HG03575 (cell line): ENCODE data around the gene SLC5A10.
"Not testable (repeated sequence)": the region's sequence is repeated elsewhere in the genome, so short reads cannot be mapped to it uniquely, and the experiment has no call there.

Experiments used
- ATAC-seq: cut with Tn5 transposase; IDR thresholded peaks from one replicate; pipeline ENCODE4 v1.9.1; 2021; ENCODE audit not compliant: unreplicated experiment, insufficient number of reproducible peaks, low FRiP score; ENCODE audit errors: extremely low read depth

The SLC5A10 gene

DNA sequence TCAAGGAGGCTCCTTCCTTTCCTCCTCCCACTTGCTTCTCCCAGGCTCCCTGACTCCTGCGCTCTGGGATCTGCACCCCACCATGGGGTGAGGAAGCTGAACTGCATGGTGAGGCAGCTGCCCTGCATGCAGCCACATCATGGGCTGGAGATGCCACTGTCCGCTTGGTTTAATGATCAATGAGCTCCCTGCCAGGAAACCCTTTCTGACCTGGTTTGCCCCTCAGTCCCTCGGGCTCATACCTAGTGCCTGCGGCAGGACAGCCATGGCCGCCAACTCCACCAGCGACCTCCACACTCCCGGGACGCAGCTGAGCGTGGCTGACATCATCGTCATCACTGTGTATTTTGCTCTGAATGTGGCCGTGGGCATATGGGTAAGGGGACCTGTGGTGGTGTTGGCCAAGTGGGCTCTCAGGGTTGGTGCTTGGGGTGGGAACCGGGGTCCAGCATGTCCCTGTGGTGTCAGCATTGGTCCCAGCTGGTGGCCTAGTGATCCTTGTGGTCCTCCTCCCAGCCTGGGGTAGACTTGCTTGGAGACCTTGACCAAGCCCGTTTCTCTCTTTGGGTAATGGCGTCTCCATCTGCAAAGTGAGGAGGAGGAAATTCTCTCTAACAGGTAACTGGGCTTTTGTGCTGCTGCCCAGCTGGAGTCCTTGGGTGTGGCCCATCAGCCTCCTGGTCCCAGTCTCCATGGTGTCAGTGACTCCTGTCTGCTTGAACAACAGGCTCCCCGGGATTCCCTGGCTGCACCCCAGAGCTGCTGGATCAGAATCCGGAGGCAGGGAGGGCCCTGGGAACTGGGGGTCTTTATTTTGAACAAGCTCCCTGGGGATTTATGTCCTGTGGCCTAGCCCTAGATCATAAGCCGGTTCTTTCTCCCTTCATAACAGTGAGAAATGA is at the start of gene SLC5A10:
TSS of gene SLC5A10 (plus strand) at position 225 of the 902 bp plus-strand sequence. CDS start at position 266, 41 bp downstream.
- no peak for ATAC-seq

GRCh38 chr17:18904482-18904881 is 47.5 kb upstream of the SLC5A10 start:
- ATAC-seq: no peak

DNA sequence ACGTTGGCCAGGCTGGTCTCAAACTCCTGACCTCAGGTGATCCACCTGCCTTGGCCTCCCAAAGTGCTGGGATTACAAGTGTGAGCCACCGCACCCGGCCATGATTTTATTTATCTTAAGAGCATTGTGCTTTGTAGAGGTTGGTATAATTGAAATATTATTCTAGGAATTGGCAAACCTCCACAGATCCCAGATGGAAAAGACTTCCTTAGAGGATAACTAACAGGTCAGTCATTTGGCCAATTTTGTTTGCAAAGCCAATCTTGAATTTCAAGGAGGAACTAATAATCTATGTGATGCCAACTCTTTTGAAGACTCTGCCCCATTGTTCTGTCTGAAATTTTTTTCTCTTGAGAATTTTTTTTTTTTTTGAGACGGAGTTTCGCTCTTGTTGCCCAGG is 46.7 kb upstream of the SLC5A10 start:
- ATAC-seq: no peak

GRCh38 chr17:18910326-18910725 is 41.6 kb upstream of the SLC5A10 start:
- no peak for ATAC-seq

DNA sequence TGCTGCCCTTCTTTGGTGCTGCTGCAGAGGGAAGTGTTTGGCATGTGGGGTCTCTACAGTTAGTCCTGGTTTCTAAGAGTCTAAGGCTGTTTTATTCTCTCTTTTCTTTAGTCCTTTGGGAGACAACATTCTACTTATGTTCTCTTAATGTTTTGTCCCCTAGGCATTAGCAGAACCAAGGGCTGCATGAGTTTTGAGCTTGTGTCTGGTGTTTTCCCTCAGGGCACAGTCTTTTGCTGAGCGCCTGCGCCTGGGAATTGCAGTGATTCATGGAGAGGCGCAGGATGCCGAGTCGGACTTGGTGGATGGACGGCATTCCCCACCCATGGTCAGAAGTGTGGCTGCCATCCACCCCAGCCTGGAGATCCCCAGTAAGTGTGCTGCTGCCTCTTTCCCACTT is 41.1 kb upstream of the SLC5A10 start:
- no peak for ATAC-seq

DNA sequence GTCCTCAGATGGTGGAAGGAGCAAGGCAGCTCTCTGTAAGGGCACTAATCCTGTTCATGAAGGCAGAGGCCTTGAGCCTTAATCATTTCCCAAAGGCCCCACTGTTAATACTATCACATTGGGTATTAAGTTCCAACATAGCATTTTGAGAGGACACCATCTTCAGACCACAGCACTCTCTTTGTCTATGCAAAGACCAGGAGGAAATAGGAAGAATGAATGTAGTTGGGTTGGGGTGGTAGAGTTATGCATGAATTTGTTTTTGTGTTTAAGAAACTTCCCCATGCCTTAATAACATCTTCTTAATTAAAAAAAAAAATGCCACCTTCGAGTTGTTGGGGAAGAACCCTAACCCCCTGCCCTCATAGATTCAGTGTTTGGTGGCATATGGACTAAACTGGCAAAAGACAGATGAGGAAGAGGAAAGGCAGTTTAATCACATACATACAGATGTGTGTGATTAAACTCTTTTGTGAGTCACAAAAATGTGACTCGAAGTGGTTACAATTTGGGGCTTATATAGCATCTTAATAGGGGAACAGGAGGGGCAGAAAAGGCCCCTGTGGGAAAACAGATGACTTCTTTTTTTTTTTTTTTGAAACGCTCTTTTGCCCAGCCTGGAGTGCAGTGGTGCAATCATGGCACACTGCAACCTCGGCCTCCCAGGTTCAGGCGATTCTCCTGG is 35.0 kb upstream of the SLC5A10 start:
- ATAC-seq: no peak

GRCh38 chr17:18917506-18918032 is 34.4 kb upstream of the SLC5A10 start:
- no peak for ATAC-seq

DNA sequence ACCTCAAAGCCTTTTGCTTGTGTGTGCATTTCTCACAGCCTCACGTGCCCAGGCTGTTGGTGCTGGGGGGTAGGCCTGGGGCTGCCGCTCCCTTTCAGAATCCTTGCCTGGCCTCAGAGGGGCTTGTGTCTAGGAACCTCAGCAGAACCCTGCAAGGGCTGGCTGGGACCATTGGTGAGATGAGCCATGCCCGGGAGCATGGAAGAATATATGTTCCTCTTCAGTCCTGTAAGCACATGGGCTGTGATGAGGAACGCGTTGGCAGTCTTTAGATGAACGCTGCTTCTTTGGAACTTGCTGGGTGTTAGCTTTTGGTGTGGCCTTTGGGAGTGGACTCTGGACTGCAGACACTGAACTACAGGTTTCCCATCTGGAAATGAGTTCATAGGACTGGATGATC is 32.0 kb upstream of the SLC5A10 start:
- no peak for ATAC-seq

DNA sequence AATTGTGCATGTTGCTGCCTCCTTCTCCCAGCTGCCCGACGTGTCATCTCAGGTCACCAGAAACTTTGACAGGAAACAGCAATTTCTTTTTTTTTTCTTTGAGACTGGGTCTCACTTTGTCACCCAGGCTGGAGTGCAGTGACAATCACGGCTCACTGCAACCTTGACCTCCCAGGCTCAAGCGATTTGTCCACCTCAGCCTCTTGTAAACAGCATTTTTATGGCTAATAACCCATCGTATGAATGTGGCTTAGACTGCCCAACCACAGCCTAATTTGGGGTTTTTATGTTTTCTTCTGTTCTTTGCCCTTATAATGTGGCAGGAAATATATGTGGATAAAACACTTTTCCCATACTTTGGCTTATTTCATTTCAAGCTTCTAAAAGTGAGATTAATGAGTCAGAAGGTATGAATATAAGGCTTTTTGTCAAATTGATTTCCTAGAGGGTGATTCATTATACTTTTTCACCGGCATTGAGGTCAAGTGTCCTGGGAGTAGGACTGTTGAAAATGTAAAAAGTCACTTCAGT is 31.0 kb upstream of the SLC5A10 start:
- ATAC-seq: no peak

DNA sequence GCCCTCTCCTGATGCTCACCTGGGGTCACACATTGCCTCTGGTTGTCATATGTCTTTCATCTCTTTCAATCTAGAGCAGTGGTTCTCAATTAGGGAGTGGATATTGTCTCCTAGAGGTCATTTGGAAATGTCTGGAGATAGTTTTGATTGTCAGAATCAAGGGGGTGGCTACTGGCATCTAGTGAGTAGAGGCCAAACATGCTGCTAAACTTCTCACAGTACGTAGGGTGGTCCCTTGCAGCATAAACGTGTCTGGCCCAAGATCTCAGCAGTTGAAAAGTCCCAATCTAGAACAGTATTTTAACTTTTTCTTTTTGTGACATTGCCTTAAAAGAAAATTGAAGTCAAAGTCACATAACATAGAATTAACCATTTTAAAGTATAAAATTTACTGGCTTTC is 30.5 kb upstream of the SLC5A10 start:
- ATAC-seq: no peak

- no peak for ATAC-seq
These were observed 30.0 kb upstream of the SLC5A10 start for GRCh38 chr17:18921912-18922451.

- not testable (repeated sequence) for ATAC-seq
These were observed 29.4 kb upstream of the SLC5A10 start for GRCh38 chr17:18922596-18922995.

DNA sequence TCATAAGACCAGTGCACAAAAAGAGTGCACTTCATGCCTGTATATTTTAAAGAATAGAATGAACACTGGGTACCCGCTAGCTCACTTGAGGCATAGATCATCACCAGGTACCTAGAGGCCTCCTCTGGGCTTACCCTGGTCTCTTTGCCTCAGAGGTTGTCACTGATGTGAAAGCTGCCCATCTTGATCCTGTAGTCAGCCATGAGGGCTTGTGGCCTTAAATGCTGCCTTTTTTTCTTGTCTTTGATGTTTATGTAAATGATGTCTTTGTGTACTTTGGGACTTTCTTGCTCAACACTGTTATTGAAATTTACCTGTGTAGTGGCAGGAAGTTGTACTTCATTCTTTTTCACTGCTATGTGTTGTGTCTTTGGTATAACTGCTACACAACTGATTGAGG is 26.8 kb upstream of the SLC5A10 start:
- no peak for ATAC-seq

DNA sequence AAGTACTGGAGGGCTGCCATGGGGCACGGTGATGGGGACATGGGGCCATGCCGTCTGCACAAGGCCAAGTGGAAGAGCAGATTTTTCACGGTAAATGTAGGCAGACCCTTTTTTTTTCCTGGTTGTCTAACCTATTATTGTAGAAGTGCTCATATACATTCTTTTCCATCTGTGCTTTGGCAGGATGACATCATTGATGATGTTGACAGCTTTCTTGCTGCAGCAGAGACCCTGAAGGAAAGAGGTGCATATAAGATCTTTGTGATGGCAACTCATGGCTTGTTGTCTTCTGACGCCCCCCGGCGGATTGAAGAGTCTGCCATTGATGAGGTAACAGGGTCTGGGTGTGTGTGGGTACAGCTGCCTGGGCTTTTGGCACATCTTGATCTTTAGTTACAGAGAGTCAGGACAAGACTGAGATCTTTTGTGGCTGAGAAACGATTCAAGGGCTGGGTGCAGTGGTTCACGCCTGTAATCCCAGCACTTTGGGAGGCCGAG is 23.3 kb upstream of the SLC5A10 start:
- no peak for ATAC-seq

GRCh38 chr17:18932360-18933055 is 19.5 kb upstream of the SLC5A10 start:
- ATAC-seq: no peak

DNA sequence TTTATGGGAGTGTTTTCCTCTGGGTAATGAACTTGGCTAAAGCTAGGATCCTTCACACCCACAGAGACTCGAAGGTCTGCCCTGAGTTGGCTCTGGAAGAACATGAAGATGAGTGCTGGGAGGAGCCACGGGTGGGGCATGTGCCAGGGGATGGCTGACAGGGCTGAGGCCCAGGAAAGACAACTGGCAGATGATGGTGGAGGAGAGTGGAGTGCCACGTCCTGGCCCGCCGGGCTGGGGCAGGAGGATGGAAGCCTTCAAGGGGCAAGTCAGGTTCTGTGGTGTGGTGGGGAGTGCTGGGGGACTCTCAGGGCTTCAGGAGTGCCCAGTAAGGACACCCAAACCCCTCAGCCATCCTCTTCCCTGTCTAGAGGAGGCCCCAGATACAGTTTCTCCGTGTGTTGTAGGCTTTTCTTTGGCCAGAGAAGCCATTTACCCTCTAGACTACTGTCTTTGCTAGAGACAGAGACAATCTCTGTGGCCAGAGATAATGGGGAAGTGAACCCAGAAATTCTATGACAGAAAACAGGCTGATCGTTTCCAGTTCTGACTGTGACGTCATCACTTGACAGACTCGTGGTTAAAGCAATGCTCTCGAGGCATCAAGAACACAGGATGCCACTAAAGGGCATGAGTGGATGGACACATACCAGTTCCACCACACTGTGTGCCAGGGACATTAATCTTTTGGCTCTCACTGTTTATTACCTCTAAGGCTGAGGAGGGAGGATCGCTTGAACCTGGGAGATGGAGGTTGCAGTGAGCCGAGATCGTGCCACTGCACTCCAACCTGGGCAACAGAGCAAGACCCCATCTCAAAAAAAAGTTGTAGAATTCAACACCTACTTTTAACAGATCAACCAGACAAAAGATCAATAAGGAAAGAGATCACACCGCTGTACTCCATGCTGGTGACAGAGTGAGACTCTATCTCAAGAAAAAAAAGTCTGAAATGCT is 18.6 kb upstream of the SLC5A10 start:
- ATAC-seq: no peak

DNA sequence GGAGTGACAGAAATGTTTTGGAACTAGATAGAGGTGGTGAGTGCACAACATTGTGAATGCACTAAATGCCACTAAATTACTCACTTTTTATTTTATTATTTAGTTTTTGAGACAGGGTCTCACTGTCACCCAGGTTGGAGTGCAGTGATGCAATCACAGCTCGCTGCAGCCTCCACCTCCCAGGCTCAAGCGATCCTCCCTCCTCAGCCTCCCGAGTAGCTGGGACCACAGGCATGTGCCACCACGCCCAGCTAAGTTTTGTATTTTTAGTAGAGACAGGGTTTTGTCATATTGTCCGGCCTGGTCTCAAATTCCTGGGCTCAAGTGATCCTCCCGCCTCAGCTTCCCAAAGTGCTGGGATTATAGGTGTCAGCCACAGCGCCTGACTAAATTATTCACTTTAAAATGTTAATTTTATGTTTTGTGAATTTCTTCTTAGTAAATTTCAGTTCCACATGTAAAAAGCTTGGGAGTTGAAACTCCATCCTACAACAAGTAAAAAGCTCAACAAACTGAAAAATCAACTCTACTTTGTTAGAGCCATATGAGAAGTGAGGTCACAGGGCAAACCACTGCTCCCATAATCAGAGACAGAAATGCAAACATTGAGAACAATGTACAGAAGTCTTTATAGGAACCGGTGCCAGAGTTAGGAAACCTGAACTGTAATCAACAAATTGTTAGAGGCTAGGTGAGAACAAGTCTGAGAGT is 13.8 kb upstream of the SLC5A10 start:
- no peak for ATAC-seq
